Measurements from ENCODE around the gene KCNMA1.

- TF ChIP-seq CTCF (IDR thresholded peaks at IDR 0.05; ENCODE audit: insufficient read depth, low read length, poor library complexity, severe bottlenecking): no peak
- no peak for TF ChIP-seq EZH2phosphoT487 (conservative IDR thresholded peaks at IDR 0.05; ENCODE audit: low read length)
These were observed 557.1 kb downstream of the KCNMA1 start for GRCh38 chr10:77080361-77081027.

Measured in SU-DHL-6 (cell line).